Psoas muscle (tissue), 8 donors: ENCODE measurements around the gene PTPRG. TPM values are rescaled to one million over a fixed set of nuclear protein-coding genes. Genes with fewer than 3 reads are reported as not detected.

Source experiments
- ATAC-seq, 4 donors: fragments of 200-7000 bp; cut with Tn5 transposase; one replicate each; pipeline ENCODE4 v1.9.1; 2020; ENCODE audit warnings: moderate library complexity in 3 of 4, mild to moderate bottlenecking in 2 of 4
- DNase-seq, 2 donors: peaks; one replicate each; pipeline ENCODE4 v3.0.0-alpha.2; 2020
- H3K27ac ChIP-seq: fragments of 200-600 bp; one replicate; pipeline ENCODE4 v1.8.0; 2022
- H3K27me3 ChIP-seq, 3 donors: fragments of 200-600 bp in 1 of 3; one replicate each; pipeline versions ENCODE4 v1.6.1 to v1.8.0; 2013 to 2022; ENCODE audit warnings: low read length in 2 of 3, mild to moderate bottlenecking in 2 of 3, moderate library complexity in 1 of 3; ENCODE audit not compliant: insufficient read depth in 3 of 3
- H3K36me3 ChIP-seq, 2 donors: fragments of 200-600 bp in 1 of 2; one replicate each; pipeline versions ENCODE4 v1.6.1 to v1.8.0; 2013 to 2022; ENCODE audit warnings: low read depth in 1 of 2, mild to moderate bottlenecking in 1 of 2, moderate library complexity in 1 of 2; ENCODE audit not compliant: insufficient read depth in 1 of 2
- H3K4me1 ChIP-seq: fragments of 200-600 bp; one replicate; pipeline ENCODE4 v1.8.0; 2022
- H3K4me3 ChIP-seq: fragments of 200-600 bp; one replicate; pipeline ENCODE4 v1.8.0; 2022; ENCODE audit warnings: mild to moderate bottlenecking
- H3K9me3 ChIP-seq: fragments of 200-600 bp; one replicate; pipeline ENCODE4 v1.8.0; 2022
- CTCF ChIP-seq: fragments of 200-600 bp; IDR thresholded peaks from one replicate; pipeline ENCODE4 v1.8.0; 2022; ENCODE audit warnings: antibody characterized with exemption
- WGBS, 3 donors: extraction: QIAGEN DNeasy Blood & Tissue Kit; methylation state at CpG; one replicate each; pipeline versions ENCODE4 v1.1.6 to v1.1.7; 2013; 5-methylcytosine and 5-hydroxymethylcytosine counted together
- intact Hi-C, 2 donors: fragments of 100-400 bp; cut with DNase I; formaldehyde crosslinking; loops; one replicate each; pipeline versions ENCODE4 v1.11.0 to v1.14.2; 2022
- polyA plus RNA-seq, 3 donors: library from polyadenylated mRNA; stranded (reverse); fragments of 200-250 nt; gene quantifications; one replicate each; pipeline ENCODE4 v1.2.3, GENCODE V29; 2013
- total RNA-seq, 4 donors: library from RNA; stranded (reverse); fragmentation: NEBNext Ultra II Directional in 2 of 4; extraction: Animal tissue kit (Norgen Biotek cat#: 25700) in 2 of 4; gene quantifications; one replicate each; pipeline versions ENCODE4 v1.2.1 to v1.2.4, GENCODE V29; 2021 to 2023
- donor health status: healthy with polysubstance abuse.
- donor health status: DM: no; HTN: no; CAD: no; lungs with moderate emphysema.
- donor health status: Bipolar disorder and iron deficiency.
- donor health status: healthy.
- donor health status: DM: yes; HTN: yes; CAD: no.
- donor health status: DM: no; HTN: no; CAD: no.
- donor health status: DM: no; HTN: no; CAD: no.
- donor health status: DM: yes; HTN: yes; CAD: no.

The PTPRG gene
- total and polyA plus RNA-seq, 7 donors, result 4.5 to 29.5 (median 12.6) TPM

DNA sequence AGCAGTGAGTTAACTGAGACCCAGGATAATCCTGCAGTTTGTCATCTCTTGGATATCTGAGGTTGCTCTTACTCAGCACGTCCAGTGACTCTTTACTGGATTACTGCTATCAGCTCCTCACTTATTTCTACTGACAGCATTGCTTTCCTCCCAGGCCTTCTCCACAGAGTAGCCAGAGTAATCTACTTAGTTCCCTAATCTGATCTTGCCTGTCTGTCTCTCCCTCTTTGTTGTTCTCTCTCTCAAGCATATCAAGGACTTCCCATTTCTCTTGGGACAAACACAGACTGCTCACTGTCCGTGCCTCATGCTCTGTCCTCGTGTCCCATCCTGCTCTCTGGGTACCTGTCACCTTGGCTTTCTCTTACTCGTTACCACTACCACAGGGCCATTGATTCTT lies 435.7 kb downstream of the PTPRG start:
- no peak for TF ChIP-seq CTCF
- peak in 1 of 4 donors; percentile 28 for ATAC-seq
- H3K36me3 ChIP-seq, result no peaks in the 10 kb centered on the region
- H3K4me1 ChIP-seq, result no peaks in the 10 kb centered on the region
- intact Hi-C loops, result no loop called here
- 83 to 91% (median 87%) methylated on average over 4 of the region's 4 CpGs for WGBS, 3 donors
- no peak overlapping the region for H3K27ac ChIP-seq
- no peaks in the 10 kb centered on the region for H3K27me3 ChIP-seq
- no peak for DNase-seq
- no peaks in the 10 kb centered on the region for H3K9me3 ChIP-seq
- H3K4me3 ChIP-seq, result no peak overlapping the region

DNA sequence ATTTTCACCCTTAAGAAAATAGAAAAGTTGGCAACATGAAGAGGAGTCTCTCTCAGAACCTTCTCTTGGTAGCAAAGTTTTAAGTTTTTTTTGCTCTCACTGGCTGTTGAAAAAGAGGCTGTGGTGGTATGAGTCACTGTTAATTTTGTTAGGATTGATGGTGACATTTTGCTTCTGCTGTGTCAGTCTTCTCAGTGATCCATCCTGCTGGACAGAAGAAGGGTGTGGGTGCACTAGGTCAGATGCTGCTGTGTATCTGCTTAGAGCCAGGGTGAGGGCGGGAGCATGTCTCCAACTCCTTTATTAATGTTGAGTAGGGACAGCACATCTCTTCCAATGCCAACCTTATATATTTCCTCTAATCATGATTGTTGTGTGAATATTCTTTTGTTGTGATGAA lies 442.5 kb downstream of the PTPRG start:
- intact Hi-C loops, result no loop called here
- no peaks in the 10 kb centered on the region for H3K27me3 ChIP-seq
- ATAC-seq, result peak in 2 of 4 donors; percentile 61 to 64

GRCh38 chr3:62007036-62007435 lies 445.7 kb downstream of the PTPRG start:
- WGBS, 3 donors, result 44 to 63% (median 53%) methylated on average over 3 of the region's 3 CpGs
- Histone ChIP-seq H3K36me3 (peaks cover 0 to 25% of the 10 kb centered on the region in 2 donors), H3K27ac (no peak overlapping the region), H3K27me3 (no peaks in the 10 kb centered on the region), H3K4me3 (no peak overlapping the region), H3K9me3 (no peaks in the 10 kb centered on the region), H3K4me1 (peaks cover 3% of the 10 kb centered on the region)
- intact Hi-C loops, result no loop called here
- no peak for ATAC-seq
- no peak for DNase-seq
- TF ChIP-seq CTCF, result no peak

More for the DNA sequence above, 442.5 kb downstream of the PTPRG start:
- Histone ChIP-seq H3K36me3 (peaks cover 0 to 20% of the 10 kb centered on the region in 2 donors), H3K4me3 (no peak overlapping the region), H3K9me3 (no peaks in the 10 kb centered on the region), H3K4me1 (peaks cover 3% of the 10 kb centered on the region), H3K27ac (no peak overlapping the region)
- WGBS, 3 donors, result 96 to 100% (median 98%) methylated on average over 1 of the region's 1 CpG
- DNase-seq, result no peak
- TF ChIP-seq CTCF, result no peak

DNA sequence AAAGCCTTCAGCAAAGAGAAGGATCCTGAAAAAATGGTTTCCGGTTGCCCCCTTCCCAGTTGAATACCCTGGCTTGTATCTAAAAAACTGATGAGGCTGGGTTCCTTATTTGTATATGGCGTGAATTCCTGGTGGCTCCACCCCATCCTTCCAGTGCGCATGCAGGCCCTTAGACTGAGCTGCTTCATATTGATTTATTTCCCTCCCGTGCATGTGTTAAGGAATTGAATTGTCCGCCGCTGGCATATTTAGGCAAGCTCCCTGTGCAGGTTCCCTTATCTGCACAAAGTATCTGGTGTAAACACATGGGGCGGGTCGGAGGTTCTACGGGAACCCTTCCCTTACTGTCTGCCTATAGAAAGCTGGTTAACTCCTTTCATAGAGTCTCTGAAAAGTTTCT lies 449.6 kb downstream of the PTPRG start:
- intact Hi-C loops, result no loop called here
- Histone ChIP-seq H3K9me3 (no peaks in the 10 kb centered on the region), H3K4me3 (no peak overlapping the region), H3K27me3 (no peaks in the 10 kb centered on the region), H3K36me3 (peaks cover 0 to 5% of the 10 kb centered on the region in 2 donors), H3K27ac (no peak overlapping the region), H3K4me1 (peaks cover 3% of the 10 kb centered on the region)
- no peak for DNase-seq
- no peak for ATAC-seq
- no peak for TF ChIP-seq CTCF
- 94 to 97% (median 96%) methylated on average over 9 of the region's 9 CpGs for WGBS, 3 donors

DNA sequence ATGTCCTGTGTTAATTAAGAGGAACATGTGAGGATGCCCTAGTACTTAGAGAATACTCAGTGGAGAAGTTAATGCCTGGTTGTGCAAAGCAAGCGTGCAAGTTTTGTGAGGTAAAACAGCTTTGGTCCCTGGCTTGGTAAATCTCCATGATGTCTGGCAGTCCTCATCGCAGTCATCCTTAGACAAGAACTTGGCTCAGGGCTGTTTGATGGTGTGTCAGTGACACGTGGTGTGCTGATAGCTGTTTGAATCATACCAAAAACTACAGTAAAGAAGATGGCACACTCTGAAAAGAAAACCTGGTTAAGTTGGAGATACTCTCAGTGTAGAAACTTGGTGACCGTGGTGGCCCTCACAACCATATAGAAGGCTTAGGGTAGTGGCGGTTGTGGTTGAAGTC lies 450.3 kb downstream of the PTPRG start:
- Histone ChIP-seq H3K9me3 (no peaks in the 10 kb centered on the region), H3K4me1 (peaks cover 3% of the 10 kb centered on the region), H3K36me3 (peaks cover 0 to 5% of the 10 kb centered on the region in 2 donors), H3K27ac (no peak overlapping the region), H3K27me3 (no peaks in the 10 kb centered on the region), H3K4me3 (no peak overlapping the region)
- ATAC-seq, result no peak
- 84 to 91% (median 87%) methylated on average over 5 of the region's 5 CpGs for WGBS, 3 donors
- no peak for TF ChIP-seq CTCF
- DNase-seq, result no peak
- intact Hi-C loops, result loop anchor here in 1 of 2 donors (1.0 kb wide), 1 partner anchor 130 kb away; no protein-coding TSS in a partner anchor
